CD14-positive monocyte (primary cell): ENCODE measurements around the gene VASH2. TPM values are rescaled to one million over a fixed set of nuclear protein-coding genes. Genes with fewer than 3 reads are reported as not detected.

Source experiments
- DNase-seq, 3 donors: peaks; one replicate each; pipeline ENCODE4 v3.0.0-alpha.2; 2011 to 2022
- H2AFZ ChIP-seq: 2 replicates; pipeline ENCODE4 v1.6.0; 2012; ENCODE audit warnings: mild to moderate bottlenecking, low read depth, low read length, inconsistent platforms; ENCODE audit not compliant: insufficient read depth, poor library complexity, severe bottlenecking
- H3K27ac ChIP-seq, 2 donors: 1 replicate in 1 of 2; 2 replicates in 1 of 2; pipeline ENCODE4 v1.5.1; 2012 to 2013; ENCODE audit warnings: low read length in 2 of 2, control low read depth in 1 of 2, inconsistent platforms in 1 of 2, low read depth in 1 of 2, mild to moderate bottlenecking in 1 of 2
- H3K27me3 ChIP-seq, 2 donors: one replicate each; pipeline versions ENCODE4 v1.6.0 to v1.6.1; 2011 to 2013; ENCODE audit warnings: low read length in 2 of 2; ENCODE audit not compliant: control insufficient read depth in 2 of 2, insufficient read depth in 2 of 2
- H3K36me3 ChIP-seq, 2 donors: replicated peaks in 1 of 2; 1 replicate in 1 of 2; 2 replicates in 1 of 2; pipeline versions ENCODE4 v1.5.1 to v1.6.1; 2012 to 2013; ENCODE audit warnings: low read length in 2 of 2, control low read depth in 1 of 2, inconsistent platforms in 1 of 2, mild to moderate bottlenecking in 1 of 2; ENCODE audit not compliant: insufficient read depth in 2 of 2, control insufficient read depth in 1 of 2
- H3K4me1 ChIP-seq, 2 donors: 1 replicate in 1 of 2; 2 replicates in 1 of 2; pipeline versions ENCODE4 v1.5.1 to v1.6.1; 2012 to 2013; ENCODE audit warnings: low read length in 2 of 2, control low read depth in 1 of 2, inconsistent platforms in 1 of 2, mild to moderate bottlenecking in 1 of 2, moderate library complexity in 1 of 2; ENCODE audit not compliant: insufficient read depth in 2 of 2, control insufficient read depth in 1 of 2
- H3K4me2 ChIP-seq: replicated peaks from 2 replicates; pipeline ENCODE3; 2012; ENCODE audit warnings: low read length, moderate library complexity, mild to moderate bottlenecking; ENCODE audit not compliant: poor library complexity, severe bottlenecking; ENCODE audit errors: extremely low read depth
- H3K4me3 ChIP-seq, 3 experiments: fragments of 200-600 bp in 1 of 3; sonication (generic) in 1 of 3; replicated peaks in 1 of 3; 1 replicate in 2 of 3; 2 replicates in 1 of 3; pipeline ENCODE4 v1.5.1; 2011 to 2013; ENCODE audit warnings: low read length in 3 of 3, mild to moderate bottlenecking in 3 of 3, control low read depth in 2 of 3, low read depth in 2 of 3, inconsistent platforms in 1 of 3, moderate library complexity in 1 of 3
- H3K79me2 ChIP-seq: 2 replicates; pipeline ENCODE4 v1.6.0; 2012; ENCODE audit warnings: mild to moderate bottlenecking, control low read depth, inconsistent platforms, low read length, moderate library complexity; ENCODE audit not compliant: insufficient read depth
- H3K9ac ChIP-seq: 2 replicates; pipeline ENCODE4 v1.6.0; 2017; ENCODE audit warnings: low read length, mild to moderate bottlenecking; ENCODE audit not compliant: insufficient read depth, poor library complexity, severe bottlenecking
- H3K9me3 ChIP-seq, 2 donors: replicated peaks in 1 of 2; 1 replicate in 1 of 2; 2 replicates in 1 of 2; pipeline versions ENCODE4 v1.5.1 to v1.6.1; 2012 to 2013; ENCODE audit warnings: low read length in 2 of 2, control low read depth in 1 of 2; ENCODE audit not compliant: control insufficient read depth in 1 of 2, insufficient read depth in 1 of 2
- H4K20me1 ChIP-seq: 2 replicates; pipeline ENCODE4 v1.6.0; 2012; ENCODE audit warnings: mild to moderate bottlenecking, low read length, control low read depth, moderate library complexity; ENCODE audit not compliant: insufficient read depth
- H3K27ac Mint-ChIP-seq, 7 donors: one replicate each; pipeline ENCODE4 v1.8.0; 2020; ENCODE audit warnings: mild to moderate bottlenecking in 7 of 7, mixed read lengths in 7 of 7, moderate library complexity in 6 of 7, inconsistent platforms in 2 of 7
- H3K27me3 Mint-ChIP-seq, 3 donors: one replicate each; pipeline ENCODE4 v1.8.0; 2021 to 2022; ENCODE audit warnings: low read depth in 3 of 3, mild to moderate bottlenecking in 3 of 3, mixed read lengths in 3 of 3, moderate library complexity in 3 of 3, inconsistent platforms in 1 of 3
- H3K36me3 Mint-ChIP-seq, 2 donors: one replicate each; pipeline ENCODE4 v1.8.0; 2020; ENCODE audit warnings: mixed read lengths in 2 of 2, inconsistent platforms in 1 of 2, mild to moderate bottlenecking in 1 of 2
- H3K4me1 Mint-ChIP-seq: one replicate; pipeline ENCODE4 v1.8.0; 2020; ENCODE audit warnings: mild to moderate bottlenecking, mixed read lengths
- H3K4me3 Mint-ChIP-seq, 2 donors: one replicate each; pipeline ENCODE4 v1.8.0; 2020; ENCODE audit warnings: mild to moderate bottlenecking in 2 of 2, mixed read lengths in 2 of 2, moderate library complexity in 1 of 2
- H3K9me3 Mint-ChIP-seq, 7 donors: one replicate each; pipeline ENCODE4 v1.8.0; 2020 to 2022; ENCODE audit warnings: mixed read lengths in 7 of 7, mild to moderate bottlenecking in 6 of 7, moderate library complexity in 6 of 7, inconsistent platforms in 2 of 7
- CTCF ChIP-seq: fragments of 200-600 bp; IDR thresholded peaks from one replicate; pipeline ENCODE4 v1.8.0; 2022; ENCODE audit warnings: antibody characterized with exemption, mild to moderate bottlenecking
- WGBS: methylation state at CpG from one replicate; pipeline ENCODE4 v1.1.5; 2013; ENCODE audit warnings: missing lambda C conversion rate; ENCODE audit not compliant: insufficient coverage; 5-methylcytosine and 5-hydroxymethylcytosine counted together
- intact Hi-C, 2 donors: fragments of 100-400 bp; cut with micrococcal nuclease; formaldehyde crosslinking; loops; one replicate each; pipeline versions ENCODE4 v1.15.0 to v1.15.1; 2023
- polyA plus RNA-seq, 3 donors: library from polyadenylated mRNA; depleted of rRNA in 1 of 3; unstranded in 2 of 3; stranded (reverse) in 1 of 3; fragments of 300-500 nt in 2 of 3; fragments of >200 nt in 1 of 3; fragmentation: Illumina TruSeq in 2 of 3; gene quantifications; 1 replicate in 2 of 3; 2 replicates in 1 of 3; pipeline ENCODE4 v1.2.3, GENCODE V29; 2012 to 2021

Gene VASH2
- polyA plus RNA-seq, 3 donors = 0.07 TPM; not detected in 2

DNA sequence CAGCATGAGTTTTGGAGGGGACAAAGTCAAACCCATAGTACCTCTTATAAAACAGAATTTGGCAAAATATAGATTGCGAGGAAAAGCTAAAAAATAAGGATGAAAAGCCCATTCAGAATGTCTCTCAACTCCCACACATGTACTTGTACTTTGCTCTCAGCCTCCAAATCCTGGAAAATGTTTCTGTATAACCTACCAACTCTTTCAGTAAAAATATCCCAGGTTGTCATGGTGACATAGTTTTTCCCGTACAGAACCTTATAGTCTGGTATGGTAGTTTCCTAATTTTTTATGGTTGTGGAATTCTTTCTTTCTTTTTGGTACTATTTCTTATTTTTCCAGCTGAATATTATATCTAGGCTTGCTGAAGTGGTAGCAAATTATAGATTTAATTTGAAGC is 85.2 kb downstream of the VASH2 start:
- Histone ChIP-seq H2AFZ (no peak overlapping the region), H3K9me3 (peaks cover 0 to 4% of the 10 kb centered on the region in 2 donors), H3K9ac (no peak overlapping the region), H3K4me3 (no peak overlapping the region), H4K20me1 (no peaks in the 10 kb centered on the region), H3K4me1 (no peaks in the 10 kb centered on the region), H3K27ac (no peak overlapping the region), H3K79me2 (no peaks in the 10 kb centered on the region), H3K27me3 (no peaks in the 10 kb centered on the region), H3K4me2 (no peak overlapping the region), H3K36me3 (no peaks in the 10 kb centered on the region)
- Mint-ChIP-seq H3K4me3 (no peak overlapping the region), H3K27ac (no peak overlapping the region), H3K36me3 (no peaks in the 10 kb centered on the region), H3K9me3 (peaks cover 1 to 9% (median 4%) of the 10 kb centered on the region in 7 donors), H3K4me1 (no peaks in the 10 kb centered on the region), H3K27me3 (peaks cover 6 to 12% (median 8%) of the 10 kb centered on the region in 3 donors)
- intact Hi-C loops = no loop called here
- no peak for TF ChIP-seq CTCF
- no peak for DNase-seq
- no CpG with 5 or more reads among the region's 2 CpGs for WGBS

Other genes with a start within 250 kb of the VASH2 start
- 10 to 100 TPM; 16.8 to 80.3 (median 62.3) TPM for gene NSL1, start 158.8 kb upstream of the VASH2 start, polyA plus RNA-seq
- 10 to 100 TPM; 12.1 to 34.3 (median 31.4) TPM for gene TATDN3, start 158.6 kb upstream of the VASH2 start, polyA plus RNA-seq
- under 1 TPM in 1 of 3 donors, not detected in 2; 0.29 TPM for gene SPATA45, start 102.9 kb upstream of the VASH2 start, polyA plus RNA-seq
- 1 to 10 TPM; 1.8 to 5.5 (median 2.8) TPM for gene FLVCR1, start 92.3 kb upstream of the VASH2 start, polyA plus RNA-seq
- 10 to 100 TPM; 17.5 to 29.0 (median 18.3) TPM for gene ANGEL2, start 65.3 kb downstream of the VASH2 start, polyA plus RNA-seq
- 10 to 100 TPM in 2 of 3 donors, 1 to 10 TPM in 1; 8.9 to 16.0 (median 11.4) TPM for gene RPS6KC1, start 100.7 kb downstream of the VASH2 start, polyA plus RNA-seq